ENCODE data around the gene ADRA1B.

- TF ChIP-seq TAF1 (IDR thresholded peaks at IDR 0.05; ENCODE audit: borderline replicate concordance, insufficient read depth, low read length), result no peak
- TF ChIP-seq REST (IDR thresholded peaks at IDR 0.05; ENCODE audit: insufficient read depth in 1 of 2, low read depth in 2 of 2, low read length in 2 of 2), result no peak
- TF ChIP-seq POLR2AphosphoS5 (IDR thresholded peaks at IDR 0.05; ENCODE audit: low read depth, low read length), result no peak
- TF ChIP-seq SIN3A (IDR thresholded peaks at IDR 0.05; ENCODE audit: borderline replicate concordance, insufficient read depth, low read length), result no peak
These were observed 39.3 kb upstream of the ADRA1B start for GRCh38 chr5:159877016-159877415.
